HCT116 (cell line): Measurements from ENCODE around the gene KIAA0825.

Experiments
- EGR1 ChIP-seq: IDR thresholded peaks from 2 replicates; pipeline ENCODE4 v1.6.1; 2012; ENCODE audit warnings: low read depth
- SP1 ChIP-seq: IDR thresholded peaks from 2 replicates; pipeline ENCODE4 v1.6.1; 2012; ENCODE audit warnings: low read depth

DNA sequence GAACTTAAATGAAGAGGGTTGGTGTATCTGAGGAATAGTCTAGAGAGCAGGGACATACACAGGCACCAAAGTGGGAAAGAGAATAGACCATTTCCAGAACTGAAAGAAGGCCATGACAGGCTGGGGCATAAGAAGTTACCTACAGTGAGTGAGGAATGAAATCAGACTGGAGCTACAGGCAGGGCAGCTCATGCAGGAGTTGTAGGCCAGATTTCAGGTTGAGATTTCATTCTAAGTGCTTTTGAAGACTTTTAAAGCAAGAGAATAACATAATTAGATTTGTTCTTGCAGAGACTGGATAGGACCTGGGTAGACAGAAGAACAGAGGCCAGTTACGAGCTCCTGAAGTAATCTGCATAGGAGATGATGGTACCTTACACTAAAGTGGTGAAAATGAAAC, 280.8 kb downstream of the KIAA0825 start:
- TF ChIP-seq EGR1 (no peak), SP1 (no peak)
